HEK293T (cell line): ENCODE measurements around the gene MYOM3.
A peak's percentile ranks its signal among the peaks of the same experiment; 100 is the strongest.

ENCODE experiments used
- CTCF ChIA-PET: fragments of 350-600 bp; formaldehyde crosslinking; extraction: SDS; loops from one replicate; lab custom pipeline; 2021; ENCODE audit warnings: antibody characterized with exemption, inconsistent platforms; lab: Yijun Ruan, JAX
- POLR2A ChIA-PET: fragments of 350-600 bp; formaldehyde crosslinking; extraction: SDS; loops from one replicate; lab custom pipeline; 2020; ENCODE audit warnings: antibody characterized with exemption, inconsistent platforms; lab: Yijun Ruan, JAX
- DNase-seq: peaks from one replicate; pipeline ENCODE4 v3.0.0; 2012; ENCODE audit warnings: mixed read lengths; ENCODE audit errors: extremely low spot score
- ARNT ChIP-seq: fragments of 450-650 bp; IDR thresholded peaks from 2 replicates; pipeline ENCODE4 v1.6.1; 2017; ENCODE audit warnings: mild to moderate bottlenecking
- BHLHE40 ChIP-seq: fragments of 450-650 bp; IDR thresholded peaks from 2 replicates; pipeline ENCODE4 v1.6.1; 2016; ENCODE audit warnings: mild to moderate bottlenecking, moderate library complexity, borderline replicate concordance
- CTBP1 ChIP-seq: fragments of 450-650 bp; IDR thresholded peaks from 2 replicates; pipeline ENCODE4 v1.6.1; 2016; ENCODE audit warnings: borderline replicate concordance
- ELF4 ChIP-seq: fragments of 450-650 bp; IDR thresholded peaks from 2 replicates; pipeline ENCODE4 v1.6.1; 2017; ENCODE audit warnings: antibody characterized with exemption
- FOXA1 ChIP-seq: fragments of 450-650 bp; IDR thresholded peaks from 2 replicates; pipeline ENCODE4 v1.6.1; 2016; ENCODE audit warnings: mild to moderate bottlenecking
- FOXK2 ChIP-seq: fragments of 450-650 bp; IDR thresholded peaks from 2 replicates; pipeline ENCODE4 v1.6.1; 2016; ENCODE audit warnings: mild to moderate bottlenecking
- FOXM1 ChIP-seq: fragments of 450-650 bp; IDR thresholded peaks from 2 replicates; pipeline ENCODE4 v1.6.1; 2017; ENCODE audit warnings: mild to moderate bottlenecking, borderline replicate concordance
- HDGF ChIP-seq: fragments of 450-650 bp; IDR thresholded peaks from 2 replicates; pipeline ENCODE4 v1.6.1; 2017; ENCODE audit warnings: antibody characterized with exemption, borderline replicate concordance
- L3MBTL2 ChIP-seq: fragments of 450-650 bp; conservative IDR thresholded peaks from 2 replicates; pipeline ENCODE4 v1.6.1; 2016; ENCODE audit warnings: mild to moderate bottlenecking
- LEF1 ChIP-seq: fragments of 450-650 bp; IDR thresholded peaks from 2 replicates; pipeline ENCODE4 v1.6.1; 2017; ENCODE audit warnings: mild to moderate bottlenecking, borderline replicate concordance
- NFRKB ChIP-seq: fragments of 450-650 bp; IDR thresholded peaks from 2 replicates; pipeline ENCODE4 v1.6.1; 2016; ENCODE audit warnings: mild to moderate bottlenecking, moderate library complexity
- SP1 ChIP-seq: fragments of 450-650 bp; IDR thresholded peaks from 2 replicates; pipeline ENCODE4 v1.6.1; 2017
- SUZ12 ChIP-seq: fragments of 450-650 bp; IDR thresholded peaks from 2 replicates; pipeline ENCODE4 v1.6.1; 2016; ENCODE audit warnings: mild to moderate bottlenecking
- TARDBP ChIP-seq: fragments of 450-650 bp; IDR thresholded peaks from 2 replicates; pipeline ENCODE4 v1.6.1; 2016
- ZNF384 ChIP-seq: fragments of 450-650 bp; IDR thresholded peaks from 2 replicates; pipeline ENCODE4 v1.6.1; 2016
- TF ChIP-seq, protein P1 (sequence below): fragments of 450-650 bp; IDR thresholded peaks from 2 replicates; pipeline ENCODE4 v1.6.1; 2016

Gene MYOM3

DNA sequence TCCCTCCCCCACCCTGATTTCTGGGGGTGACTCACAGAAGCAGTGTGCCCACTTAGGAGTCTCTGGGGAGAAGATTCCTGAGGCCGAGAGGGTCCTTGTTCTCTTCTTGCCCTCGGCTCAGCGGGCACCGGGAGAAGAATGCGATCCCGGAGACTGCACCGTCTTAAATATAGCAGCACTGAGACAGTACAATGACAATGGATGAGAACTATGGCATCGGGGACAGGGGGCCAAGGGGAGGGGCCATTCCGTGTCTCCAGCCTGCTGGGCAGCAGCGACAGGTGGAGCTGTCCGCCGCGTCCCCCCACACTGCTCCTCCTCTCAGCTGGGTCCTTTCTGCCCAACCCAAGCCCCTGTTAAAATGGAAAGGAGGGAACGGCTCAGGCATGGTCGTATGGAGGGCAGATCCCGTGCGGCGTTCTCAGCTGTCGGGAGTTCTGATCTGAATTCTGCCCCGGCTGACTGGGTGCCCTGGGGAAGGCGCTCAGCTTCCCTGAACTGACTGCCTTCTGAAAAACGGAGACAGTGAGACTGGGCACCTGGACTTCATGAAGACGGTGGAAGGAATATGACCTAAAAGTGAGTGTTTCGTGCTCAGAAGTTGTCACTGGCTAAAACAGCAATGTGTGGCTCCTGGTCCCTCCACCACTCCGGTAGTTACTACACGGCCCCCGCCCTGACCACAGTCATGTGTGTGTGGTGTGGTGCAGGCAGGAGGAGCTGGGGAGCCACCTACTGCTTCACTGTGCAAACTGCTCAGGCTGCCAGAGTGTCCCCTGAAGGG is at the start of gene MYOM3:
Gene MYOM3 (minus strand): TSS at position 140 of the 784 bp plus-strand sequence. CDS start 3,499 bp downstream, outside the sequence.
- TF ChIP-seq SUZ12 (no peak), ARNT (no peak), FOXA1 (no peak), ZNF384 (no peak), HDGF (no peak), LEF1 (no peak), CTBP1 (no peak), FOXM1 (no peak), BHLHE40 (no peak), FOXK2 (no peak), L3MBTL2 (no peak), TARDBP (no peak), ELF4 (no peak)
- TF ChIP-seq, protein P1, sequence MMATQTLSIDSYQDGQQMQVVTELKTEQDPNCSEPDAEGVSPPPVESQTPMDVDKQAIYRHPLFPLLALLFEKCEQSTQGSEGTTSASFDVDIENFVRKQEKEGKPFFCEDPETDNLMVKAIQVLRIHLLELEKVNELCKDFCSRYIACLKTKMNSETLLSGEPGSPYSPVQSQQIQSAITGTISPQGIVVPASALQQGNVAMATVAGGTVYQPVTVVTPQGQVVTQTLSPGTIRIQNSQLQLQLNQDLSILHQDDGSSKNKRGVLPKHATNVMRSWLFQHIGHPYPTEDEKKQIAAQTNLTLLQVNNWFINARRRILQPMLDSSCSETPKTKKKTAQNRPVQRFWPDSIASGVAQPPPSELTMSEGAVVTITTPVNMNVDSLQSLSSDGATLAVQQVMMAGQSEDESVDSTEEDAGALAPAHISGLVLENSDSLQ, result no peak
- POLR2A ChIA-PET, result interaction anchor here (0.5 to 1.9 kb wide), 2 partner anchors 131 to 306 kb away, joined by 3 to 6 read pairs; partner anchors contain the start of gene SRSF10
- DNase-seq, result peak; percentile 68
- CTCF ChIA-PET, result interaction anchor here (0.7 to 1.0 kb wide), 2 partner anchors 41 to 202 kb away, joined by 3 to 5 read pairs; no protein-coding TSS in a partner anchor

DNA sequence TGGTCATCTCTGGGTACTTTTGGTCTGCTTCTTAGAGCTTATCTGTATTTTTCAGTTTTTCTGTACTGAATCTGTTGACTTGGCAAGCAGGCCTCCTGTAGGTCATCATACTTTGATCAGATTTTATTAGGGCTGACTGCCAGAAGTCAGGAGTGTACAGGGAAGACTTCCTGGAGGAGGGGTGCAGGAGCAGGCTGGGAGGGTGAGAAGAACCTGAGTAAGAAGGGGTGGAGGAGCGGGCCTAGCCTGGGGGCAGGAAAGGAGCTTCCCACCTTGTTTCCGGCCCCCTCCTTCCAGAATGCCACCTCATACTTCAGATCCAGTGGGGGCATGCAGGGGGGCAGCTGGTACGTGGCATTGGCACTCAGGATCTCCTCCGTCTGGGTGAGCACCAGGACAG is 49.3 kb upstream of the MYOM3 start:
- ChIA-PET CTCF (no interaction called here), POLR2A (no interaction called here)

DNA sequence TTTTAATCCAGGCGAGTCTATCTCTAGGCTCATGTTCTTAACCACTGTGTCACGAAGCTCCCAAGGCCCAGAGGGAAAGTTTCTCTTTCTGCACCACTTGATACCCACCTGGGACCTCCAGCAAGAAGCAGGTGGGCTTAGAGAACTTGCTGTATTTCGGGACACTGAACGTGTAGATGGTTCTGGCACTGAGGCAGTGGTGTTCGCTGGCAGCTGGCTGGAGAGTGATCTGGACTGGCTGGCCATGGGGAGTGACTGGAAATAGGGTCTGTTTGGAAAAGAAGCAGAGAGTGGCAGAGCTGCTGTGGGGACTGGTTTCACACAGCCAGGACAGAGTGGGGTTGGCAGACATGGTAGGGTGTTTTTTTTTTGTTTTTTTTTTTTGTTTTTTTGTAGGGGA is 47.4 kb upstream of the MYOM3 start:
- POLR2A ChIA-PET, result no interaction called here
- CTCF ChIA-PET, result interaction anchor here (1.0 kb wide), 1 partner anchor 9 kb away, joined by 5 read pairs; no protein-coding TSS in a partner anchor
- TF ChIP-seq CTBP1 (no peak), FOXK2 (no peak), SP1 (no peak), ARNT (no peak), SUZ12 (no peak), ZNF384 (no peak), NFRKB (no peak), LEF1 (no peak), HDGF (no peak), FOXA1 (no peak), FOXM1 (no peak), L3MBTL2 (no peak), ELF4 (no peak), BHLHE40 (no peak), TARDBP (no peak)
- TF ChIP-seq, protein P1, result no peak
- no peak for DNase-seq

More for the DNA sequence above, 49.3 kb upstream of the MYOM3 start:
- no peak for DNase-seq
- TF ChIP-seq CTBP1 (no peak), NFRKB (no peak), ZNF384 (no peak), BHLHE40 (no peak), FOXK2 (no peak), FOXA1 (no peak), SP1 (no peak), FOXM1 (no peak), ARNT (no peak), TARDBP (no peak), LEF1 (no peak), L3MBTL2 (no peak), HDGF (no peak), ELF4 (no peak), SUZ12 (no peak)
- TF ChIP-seq, protein P1, result no peak

DNA sequence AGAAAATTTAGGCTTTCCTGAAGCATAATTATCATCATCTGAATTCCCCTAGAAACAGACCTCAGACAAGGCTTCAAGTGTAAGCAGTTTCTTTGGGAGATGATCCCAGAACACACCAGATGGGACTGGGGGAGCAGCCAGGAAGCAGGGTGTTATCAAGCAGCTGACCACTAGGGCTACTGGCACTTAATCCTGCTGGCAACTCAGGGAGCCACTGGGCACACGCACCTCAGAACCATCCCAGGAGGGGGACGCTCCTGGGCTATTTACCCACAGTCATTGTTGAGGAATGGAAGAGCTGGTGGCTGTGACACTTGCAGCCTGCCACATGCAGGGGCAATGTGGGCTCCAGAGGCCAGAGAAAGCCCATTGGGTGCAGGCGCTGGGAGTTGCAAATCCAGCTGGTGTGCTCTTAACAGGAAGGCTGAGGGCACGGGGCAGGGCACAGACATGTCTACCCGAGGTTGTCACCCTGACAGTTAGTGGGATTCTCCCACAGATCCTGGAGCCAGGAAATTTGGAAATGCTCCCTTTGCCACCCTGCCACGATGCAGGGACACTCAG is 46.1 kb upstream of the MYOM3 start:
- ChIA-PET POLR2A (no interaction called here), CTCF (no interaction called here)
- DNase-seq, result no peak
- TF ChIP-seq CTBP1 (no peak), SP1 (no peak), FOXM1 (no peak), LEF1 (no peak), SUZ12 (no peak), HDGF (no peak), ZNF384 (no peak), BHLHE40 (no peak), FOXA1 (no peak), L3MBTL2 (no peak), TARDBP (no peak)

DNA sequence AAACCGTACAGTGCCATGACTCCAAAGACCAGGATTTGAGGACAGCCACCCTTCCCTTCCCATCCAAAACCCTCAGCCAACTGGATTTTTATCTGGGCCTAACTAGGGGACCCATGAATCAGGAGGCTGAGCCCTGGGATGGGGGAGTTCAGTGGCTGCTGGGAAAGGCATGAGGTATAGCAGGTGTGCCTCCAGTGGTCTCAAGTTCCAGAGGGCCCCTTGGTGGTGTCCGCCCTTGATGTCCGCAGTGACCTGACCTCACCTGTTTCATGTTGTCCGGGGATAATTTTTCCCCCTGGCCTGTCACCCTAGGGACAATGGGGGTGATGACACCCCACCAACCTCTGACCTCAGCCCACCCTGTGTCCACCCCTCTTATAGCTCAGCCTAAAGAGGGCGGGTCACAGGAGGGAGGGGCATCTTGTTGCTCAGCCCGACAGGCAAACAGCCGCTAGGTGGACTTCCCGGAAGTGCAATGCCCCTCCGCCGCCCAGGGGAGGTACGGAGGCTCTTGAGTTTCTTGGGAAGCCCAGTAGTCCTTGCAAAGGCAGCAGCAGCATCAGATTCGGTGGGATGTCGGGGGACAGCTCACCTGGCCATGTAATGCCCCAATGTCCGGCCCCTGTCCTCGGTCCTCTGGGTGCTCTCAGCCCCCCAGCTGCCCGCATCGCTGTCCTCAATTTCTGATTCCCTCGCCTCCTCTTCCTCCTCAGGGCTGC is 44.8 kb upstream of the MYOM3 start:
- ChIA-PET CTCF (no interaction called here), POLR2A (no interaction called here)
- no peak for TF ChIP-seq TARDBP
- TF ChIP-seq LEF1, result no peak
- TF ChIP-seq, protein P1, result no peak
- no peak for TF ChIP-seq L3MBTL2
- no peak for TF ChIP-seq CTBP1
- TF ChIP-seq NFRKB, result no peak
- no peak for DNase-seq
